Endodermal cell (in vitro differentiated cells): ENCODE data around the gene DDX52. TPM values are rescaled to one million over a fixed set of nuclear protein-coding genes. Genes with fewer than 3 reads are reported as not detected.

ENCODE experiments used
- DNase-seq: peaks from one replicate; pipeline ENCODE4 v3.0.0-alpha.2; 2017
- H3K27ac ChIP-seq: 2 replicates; pipeline ENCODE4 v1.5.1; 2013; ENCODE audit warnings: mild to moderate bottlenecking, low read depth, low read length, moderate library complexity
- H3K27me3 ChIP-seq: 2 replicates; pipeline ENCODE4 v1.6.1; 2013; ENCODE audit warnings: mild to moderate bottlenecking, low read length, moderate library complexity; ENCODE audit not compliant: insufficient read depth, control insufficient read depth, poor library complexity, severe bottlenecking
- H3K36me3 ChIP-seq: 2 replicates; pipeline ENCODE4 v1.7.0; 2013; ENCODE audit warnings: mild to moderate bottlenecking, low read length, moderate library complexity; ENCODE audit not compliant: control insufficient read depth, insufficient read depth
- H3K4me1 ChIP-seq: one replicate; pipeline ENCODE4 v1.7.0; 2013; ENCODE audit warnings: low read length; ENCODE audit not compliant: control insufficient read depth, insufficient read depth
- H3K4me3 ChIP-seq: 2 replicates; pipeline ENCODE4 v1.5.1; 2013; ENCODE audit warnings: mild to moderate bottlenecking, low read length, moderate library complexity
- H3K9ac ChIP-seq: 2 replicates; pipeline ENCODE4 v1.6.1; 2013; ENCODE audit warnings: mild to moderate bottlenecking, low read length, moderate library complexity; ENCODE audit not compliant: poor library complexity, severe bottlenecking; ENCODE audit errors: extremely low read depth
- H3K9me3 ChIP-seq: 2 replicates; pipeline ENCODE4 v1.6.1; 2013; ENCODE audit warnings: mild to moderate bottlenecking, low read length, moderate library complexity; ENCODE audit not compliant: control insufficient read depth
- H3K27ac Mint-ChIP-seq: 2 replicates; pipeline ENCODE4 v1.8.0; 2020; ENCODE audit warnings: mixed read lengths
- H3K27me3 Mint-ChIP-seq: 2 replicates; pipeline ENCODE4 v1.8.0; 2021; ENCODE audit warnings: mild to moderate bottlenecking, mixed read lengths; ENCODE audit not compliant: insufficient read depth
- H3K36me3 Mint-ChIP-seq: 2 replicates; pipeline ENCODE4 v1.8.0; 2020; ENCODE audit warnings: low read depth, mixed read lengths
- H3K4me1 Mint-ChIP-seq: 2 replicates; pipeline ENCODE4 v1.8.0; 2020; ENCODE audit warnings: mixed read lengths
- H3K4me3 Mint-ChIP-seq: 2 replicates; pipeline ENCODE4 v1.8.0; 2020; ENCODE audit warnings: mild to moderate bottlenecking, moderate library complexity, mixed read lengths
- H3K9me3 Mint-ChIP-seq: 2 replicates; pipeline ENCODE4 v1.8.0; 2020; ENCODE audit warnings: mild to moderate bottlenecking, mixed read lengths
- WGBS, 2 experiments: methylation state at CpG; one replicate each; pipeline versions ENCODE4 v1.1.5 to v1.1.7; 2013; ENCODE audit warnings: missing lambda C conversion rate in 2 of 2, mixed read lengths in 1 of 2; ENCODE audit not compliant: insufficient coverage in 1 of 2, insufficient read length in 1 of 2; 5-methylcytosine and 5-hydroxymethylcytosine counted together
- long read RNA-seq, 4 experiments: library from polyadenylated mRNA in 2 of 4; library from RNA in 1 of 4; library from capped mRNA in 1 of 4; stranded (forward) in 3 of 4; unstranded in 1 of 4; transcript quantifications; one replicate each; pipeline ENCODE4 v2.0.0, GENCODE V29; 2020 to 2021; ENCODE audit warnings: inconsistent platforms in 1 of 4
- polyA plus RNA-seq, 2 experiments: library from polyadenylated mRNA; stranded (reverse); fragments of 50-300 nt; gene quantifications; one replicate each; pipeline ENCODE4 v1.2.3, GENCODE V29; 2013
- total RNA-seq, 2 donors: library from RNA; stranded (reverse); fragmentation: NEBNext Ultra II Directional in 1 of 2; extraction: Animal tissue kit (Norgen Biotek cat#: 25700) in 1 of 2; gene quantifications; 2 replicates in 1 of 2; 3 replicates in 1 of 2; pipeline ENCODE4 v1.2.1, GENCODE V29; 2021
- TF ChIP-seq, protein P1 (sequence below): fragments of 200-600 bp; sonication (generic); conservative IDR thresholded peaks from 2 replicates; pipeline ENCODE4 v1.5.0; 2021; ENCODE audit warnings: antibody characterized with exemption, mild to moderate bottlenecking

Gene DDX52, protein sequence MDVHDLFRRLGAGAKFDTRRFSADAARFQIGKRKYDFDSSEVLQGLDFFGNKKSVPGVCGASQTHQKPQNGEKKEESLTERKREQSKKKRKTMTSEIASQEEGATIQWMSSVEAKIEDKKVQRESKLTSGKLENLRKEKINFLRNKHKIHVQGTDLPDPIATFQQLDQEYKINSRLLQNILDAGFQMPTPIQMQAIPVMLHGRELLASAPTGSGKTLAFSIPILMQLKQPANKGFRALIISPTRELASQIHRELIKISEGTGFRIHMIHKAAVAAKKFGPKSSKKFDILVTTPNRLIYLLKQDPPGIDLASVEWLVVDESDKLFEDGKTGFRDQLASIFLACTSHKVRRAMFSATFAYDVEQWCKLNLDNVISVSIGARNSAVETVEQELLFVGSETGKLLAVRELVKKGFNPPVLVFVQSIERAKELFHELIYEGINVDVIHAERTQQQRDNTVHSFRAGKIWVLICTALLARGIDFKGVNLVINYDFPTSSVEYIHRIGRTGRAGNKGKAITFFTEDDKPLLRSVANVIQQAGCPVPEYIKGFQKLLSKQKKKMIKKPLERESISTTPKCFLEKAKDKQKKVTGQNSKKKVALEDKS
- total RNA-seq: 10 to 100 TPM; 51.5 to 63.3 TPM
- 37.7 TPM for polyA plus RNA-seq (2013, experiment 1 of 2)
- polyA plus RNA-seq (2013, experiment 2 of 2): 37.3 TPM
- long read RNA-seq, experiment 1, full-length matches to known transcripts: 10 of 21 reads
- long read RNA-seq, experiment 1, partial matches to known transcripts: 4 of 21 reads
- long read RNA-seq, experiment 1, other reads (novel, unspliced or antisense): 7 of 21 reads
- long read RNA-seq, experiment 2, full-length matches to known transcripts: 94 of 126 reads
- long read RNA-seq, experiment 2, partial matches to known transcripts: 3 of 126 reads
- long read RNA-seq, experiment 2, other reads (novel, unspliced or antisense): 29 of 126 reads
- long read RNA-seq, experiment 3, full-length matches to known transcripts: 163 of 308 reads
- long read RNA-seq, experiment 3, partial matches to known transcripts: 111 of 308 reads
- long read RNA-seq, experiment 3, other reads (novel, unspliced or antisense): 34 of 308 reads
- long read RNA-seq, experiment 4, full-length matches to known transcripts: 20 of 42 reads
- long read RNA-seq, experiment 4, partial matches to known transcripts: 19 of 42 reads
- long read RNA-seq, experiment 4, other reads (novel, unspliced or antisense): 3 of 42 reads

DNA sequence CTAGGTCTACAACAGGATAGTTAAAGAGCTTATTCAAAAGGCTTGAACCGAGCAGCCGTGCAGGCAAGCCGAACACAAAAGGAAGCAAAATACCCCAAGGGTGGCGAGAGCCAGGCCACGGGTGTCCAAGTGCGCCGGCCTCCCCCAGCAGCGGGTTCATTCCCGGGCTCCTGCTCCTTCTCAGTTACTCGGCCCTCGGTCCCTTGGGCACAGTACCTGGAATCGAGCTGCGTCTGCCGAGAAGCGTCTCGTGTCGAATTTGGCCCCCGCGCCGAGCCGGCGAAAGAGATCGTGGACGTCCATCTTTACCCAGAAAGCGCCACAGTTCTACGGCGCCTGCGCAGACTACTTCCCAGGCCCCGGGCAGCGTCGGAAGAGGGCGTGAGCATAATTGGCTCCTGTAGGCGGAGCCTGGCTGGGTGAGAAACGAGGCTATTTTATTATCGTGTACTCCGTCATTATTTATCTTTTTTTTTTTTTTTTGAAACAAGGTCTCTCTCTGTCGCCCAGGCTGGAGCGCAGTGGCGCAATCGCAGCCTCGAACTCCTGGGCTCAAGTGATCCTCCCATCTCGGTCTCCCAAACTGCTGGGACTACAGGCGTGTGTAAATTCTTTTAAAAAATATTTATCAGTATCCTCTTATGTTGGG is at the start of gene DDX52:
TSS of gene DDX52 (minus strand) at position 329 of the 649 bp plus-strand sequence. CDS start at position 303, 26 bp downstream.
- WGBS, 2 experiments: 0 to 1% methylated on average over 9 to 42 of the region's 43 CpGs
- H3K9ac ChIP-seq: peak within 1 kb of the TSS; percentile 92
- H3K4me1 Mint-ChIP-seq: peaks cover 11% of the 10 kb centered on the region
- DNase-seq: peak; percentile 97
- H3K36me3 ChIP-seq: peaks cover 26% of the 10 kb centered on the region
- H3K27me3 ChIP-seq: peaks cover 28% of the 10 kb centered on the region
- peaks cover 3% of the 10 kb centered on the region for H3K4me1 ChIP-seq
- H3K4me3 Mint-ChIP-seq: peak within 1 kb of the TSS; percentile 93
- TF ChIP-seq, protein P1, sequence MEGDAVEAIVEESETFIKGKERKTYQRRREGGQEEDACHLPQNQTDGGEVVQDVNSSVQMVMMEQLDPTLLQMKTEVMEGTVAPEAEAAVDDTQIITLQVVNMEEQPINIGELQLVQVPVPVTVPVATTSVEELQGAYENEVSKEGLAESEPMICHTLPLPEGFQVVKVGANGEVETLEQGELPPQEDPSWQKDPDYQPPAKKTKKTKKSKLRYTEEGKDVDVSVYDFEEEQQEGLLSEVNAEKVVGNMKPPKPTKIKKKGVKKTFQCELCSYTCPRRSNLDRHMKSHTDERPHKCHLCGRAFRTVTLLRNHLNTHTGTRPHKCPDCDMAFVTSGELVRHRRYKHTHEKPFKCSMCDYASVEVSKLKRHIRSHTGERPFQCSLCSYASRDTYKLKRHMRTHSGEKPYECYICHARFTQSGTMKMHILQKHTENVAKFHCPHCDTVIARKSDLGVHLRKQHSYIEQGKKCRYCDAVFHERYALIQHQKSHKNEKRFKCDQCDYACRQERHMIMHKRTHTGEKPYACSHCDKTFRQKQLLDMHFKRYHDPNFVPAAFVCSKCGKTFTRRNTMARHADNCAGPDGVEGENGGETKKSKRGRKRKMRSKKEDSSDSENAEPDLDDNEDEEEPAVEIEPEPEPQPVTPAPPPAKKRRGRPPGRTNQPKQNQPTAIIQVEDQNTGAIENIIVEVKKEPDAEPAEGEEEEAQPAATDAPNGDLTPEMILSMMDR: peak; percentile 27
- peak within 1 kb of the TSS; percentile 98 for H3K4me3 ChIP-seq
- H3K9me3 ChIP-seq: no peaks in the 10 kb centered on the region
- H3K36me3 Mint-ChIP-seq: peaks cover 28% of the 10 kb centered on the region
- peak within 1 kb of the TSS; percentile 94 for H3K27ac Mint-ChIP-seq
- peak within 1 kb of the TSS; percentile 62 for H3K27ac ChIP-seq
- no peaks in the 10 kb centered on the region for H3K9me3 Mint-ChIP-seq
- peaks cover 34% of the 10 kb centered on the region for H3K27me3 Mint-ChIP-seq

DNA sequence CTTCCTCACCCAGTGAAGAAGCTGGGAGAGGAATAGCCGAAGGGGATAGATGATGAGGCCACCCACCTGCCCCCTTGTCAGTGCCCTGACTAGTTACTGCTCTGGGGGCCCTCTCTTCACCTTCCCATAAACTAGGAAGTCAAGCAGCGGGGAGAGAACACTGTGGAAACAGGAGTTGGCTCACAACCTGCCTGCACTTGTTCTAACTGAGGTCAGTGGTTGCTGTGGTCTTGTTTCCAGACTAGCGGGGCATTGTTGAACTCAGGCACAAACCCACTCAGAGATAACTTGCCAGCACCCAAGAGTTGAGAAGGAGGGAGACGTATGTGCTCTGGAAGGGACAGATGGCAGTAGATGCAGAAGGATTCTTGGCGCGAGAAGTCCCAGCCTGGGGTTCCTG is 48.6 kb upstream of the DDX52 start:
- no peak overlapping the region for H3K27ac ChIP-seq
- Mint-ChIP-seq H3K9me3 (peaks cover 13% of the 10 kb centered on the region), H3K27ac (no peak overlapping the region), H3K4me3 (no peak overlapping the region), H3K36me3 (peaks cover 41% of the 10 kb centered on the region), H3K4me1 (peaks cover 41% of the 10 kb centered on the region), H3K27me3 (no peaks in the 10 kb centered on the region)
- H3K9me3 ChIP-seq: peaks cover 23% of the 10 kb centered on the region
- TF ChIP-seq, protein P1: no peak
- no peak for DNase-seq
- peaks cover 49% of the 10 kb centered on the region for H3K36me3 ChIP-seq
- H3K4me1 ChIP-seq: peaks cover 4% of the 10 kb centered on the region
- H3K27me3 ChIP-seq: no peaks in the 10 kb centered on the region
- no peak overlapping the region for H3K4me3 ChIP-seq
- WGBS, 2 experiments: 95 to 97% methylated on average over 4 to 6 of the region's 6 CpGs
- H3K9ac ChIP-seq: no peak overlapping the region

DNA sequence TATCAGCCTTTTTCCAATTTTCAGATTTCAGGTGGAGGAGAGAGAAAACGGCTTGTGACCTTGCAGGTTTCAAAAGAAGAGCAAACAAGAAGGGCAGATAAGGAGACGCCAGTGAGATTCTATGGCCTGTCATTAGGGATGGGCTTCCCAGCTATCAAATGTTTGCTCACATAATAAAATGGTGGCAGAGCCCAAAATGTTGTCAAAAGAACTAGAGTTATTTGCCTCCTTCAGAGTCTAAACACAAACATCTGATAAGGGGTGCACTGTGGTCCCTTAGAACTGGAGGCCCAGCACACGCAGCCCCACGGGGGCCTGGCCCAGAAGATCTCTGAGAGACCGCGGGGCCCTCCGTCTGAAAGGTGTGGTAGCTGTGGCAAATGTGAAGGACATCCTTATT is 46.1 kb upstream of the DDX52 start:
- H3K36me3 ChIP-seq: peaks cover 38% of the 10 kb centered on the region
- TF ChIP-seq, protein P1: no peak
- Mint-ChIP-seq H3K27ac (peak overlapping the region; percentile 56), H3K4me3 (no peak overlapping the region), H3K9me3 (peaks cover under 1% of the 10 kb centered on the region), H3K36me3 (peaks cover 31% of the 10 kb centered on the region), H3K4me1 (peaks cover 66% of the 10 kb centered on the region), H3K27me3 (no peaks in the 10 kb centered on the region)
- no peak overlapping the region for H3K4me3 ChIP-seq
- H3K4me1 ChIP-seq: peaks cover 8% of the 10 kb centered on the region
- no peak for DNase-seq
- no peak overlapping the region for H3K9ac ChIP-seq
- no peaks in the 10 kb centered on the region for H3K27me3 ChIP-seq
- 68 to 71% methylated on average over 2 to 7 of the region's 7 CpGs for WGBS, 2 experiments
- H3K27ac ChIP-seq: no peak overlapping the region
- peaks cover under 1% of the 10 kb centered on the region for H3K9me3 ChIP-seq
